A549 (cell line): ENCODE measurements around the gene CHCHD6.

Experiments
- ESRRA ChIP-seq: fragments of 150-350 bp; IDR thresholded peaks from 2 replicates; pipeline ENCODE4 v1.6.1; 2014; ENCODE audit warnings: mild to moderate bottlenecking, low read length, borderline replicate concordance
- HDAC2 ChIP-seq: fragments of 200-600 bp; sonication (generic); IDR thresholded peaks from 2 replicates; pipeline ENCODE4 v1.6.1; 2016
- MAFK ChIP-seq: fragments of 450-650 bp; IDR thresholded peaks from 2 replicates; pipeline ENCODE4 v1.6.1; 2014; ENCODE audit not compliant: partially characterized antibody
- POLR2A ChIP-seq: IDR thresholded peaks from 2 replicates; pipeline ENCODE4 v1.6.1; 2012; ENCODE audit warnings: mild to moderate bottlenecking, low read length
- TFCP2L1 ChIP-seq: fragments of 250-450 bp; sonication (Bioruptor Pico); IDR thresholded peaks from 2 replicates; pipeline ENCODE4 v1.5.0; 2021; ENCODE audit warnings: mild to moderate bottlenecking
- TP53 ChIP-seq: fragments of 250-450 bp; sonication (Bioruptor Pico); IDR thresholded peaks from 2 replicates; pipeline ENCODE4 v1.5.0; 2021; ENCODE audit warnings: mild to moderate bottlenecking, moderate library complexity
- TF ChIP-seq, protein P1 (sequence below): fragments of >200 bp; sonication (Bioruptor Twin); formaldehyde crosslinking; IDR thresholded peaks from 3 replicates; pipeline ENCODE4 v1.5.1; 2016
- TF ChIP-seq, protein P2 (sequence below): fragments of 200-600 bp; sonication (generic); IDR thresholded peaks from 2 replicates; pipeline ENCODE4 v1.6.1; 2016; ENCODE audit warnings: antibody characterized with exemption, mild to moderate bottlenecking, moderate library complexity

GRCh38 chr3:126961191-126961790, 257.3 kb downstream of the CHCHD6 start:
- TF ChIP-seq POLR2A (no peak), HDAC2 (no peak), ESRRA (no peak), MAFK (no peak), TP53 (no peak), TFCP2L1 (CRISPR knock-in tag) (no peak)
- TF ChIP-seq, protein P1, sequence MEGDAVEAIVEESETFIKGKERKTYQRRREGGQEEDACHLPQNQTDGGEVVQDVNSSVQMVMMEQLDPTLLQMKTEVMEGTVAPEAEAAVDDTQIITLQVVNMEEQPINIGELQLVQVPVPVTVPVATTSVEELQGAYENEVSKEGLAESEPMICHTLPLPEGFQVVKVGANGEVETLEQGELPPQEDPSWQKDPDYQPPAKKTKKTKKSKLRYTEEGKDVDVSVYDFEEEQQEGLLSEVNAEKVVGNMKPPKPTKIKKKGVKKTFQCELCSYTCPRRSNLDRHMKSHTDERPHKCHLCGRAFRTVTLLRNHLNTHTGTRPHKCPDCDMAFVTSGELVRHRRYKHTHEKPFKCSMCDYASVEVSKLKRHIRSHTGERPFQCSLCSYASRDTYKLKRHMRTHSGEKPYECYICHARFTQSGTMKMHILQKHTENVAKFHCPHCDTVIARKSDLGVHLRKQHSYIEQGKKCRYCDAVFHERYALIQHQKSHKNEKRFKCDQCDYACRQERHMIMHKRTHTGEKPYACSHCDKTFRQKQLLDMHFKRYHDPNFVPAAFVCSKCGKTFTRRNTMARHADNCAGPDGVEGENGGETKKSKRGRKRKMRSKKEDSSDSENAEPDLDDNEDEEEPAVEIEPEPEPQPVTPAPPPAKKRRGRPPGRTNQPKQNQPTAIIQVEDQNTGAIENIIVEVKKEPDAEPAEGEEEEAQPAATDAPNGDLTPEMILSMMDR = no peak
- TF ChIP-seq, protein P2, sequence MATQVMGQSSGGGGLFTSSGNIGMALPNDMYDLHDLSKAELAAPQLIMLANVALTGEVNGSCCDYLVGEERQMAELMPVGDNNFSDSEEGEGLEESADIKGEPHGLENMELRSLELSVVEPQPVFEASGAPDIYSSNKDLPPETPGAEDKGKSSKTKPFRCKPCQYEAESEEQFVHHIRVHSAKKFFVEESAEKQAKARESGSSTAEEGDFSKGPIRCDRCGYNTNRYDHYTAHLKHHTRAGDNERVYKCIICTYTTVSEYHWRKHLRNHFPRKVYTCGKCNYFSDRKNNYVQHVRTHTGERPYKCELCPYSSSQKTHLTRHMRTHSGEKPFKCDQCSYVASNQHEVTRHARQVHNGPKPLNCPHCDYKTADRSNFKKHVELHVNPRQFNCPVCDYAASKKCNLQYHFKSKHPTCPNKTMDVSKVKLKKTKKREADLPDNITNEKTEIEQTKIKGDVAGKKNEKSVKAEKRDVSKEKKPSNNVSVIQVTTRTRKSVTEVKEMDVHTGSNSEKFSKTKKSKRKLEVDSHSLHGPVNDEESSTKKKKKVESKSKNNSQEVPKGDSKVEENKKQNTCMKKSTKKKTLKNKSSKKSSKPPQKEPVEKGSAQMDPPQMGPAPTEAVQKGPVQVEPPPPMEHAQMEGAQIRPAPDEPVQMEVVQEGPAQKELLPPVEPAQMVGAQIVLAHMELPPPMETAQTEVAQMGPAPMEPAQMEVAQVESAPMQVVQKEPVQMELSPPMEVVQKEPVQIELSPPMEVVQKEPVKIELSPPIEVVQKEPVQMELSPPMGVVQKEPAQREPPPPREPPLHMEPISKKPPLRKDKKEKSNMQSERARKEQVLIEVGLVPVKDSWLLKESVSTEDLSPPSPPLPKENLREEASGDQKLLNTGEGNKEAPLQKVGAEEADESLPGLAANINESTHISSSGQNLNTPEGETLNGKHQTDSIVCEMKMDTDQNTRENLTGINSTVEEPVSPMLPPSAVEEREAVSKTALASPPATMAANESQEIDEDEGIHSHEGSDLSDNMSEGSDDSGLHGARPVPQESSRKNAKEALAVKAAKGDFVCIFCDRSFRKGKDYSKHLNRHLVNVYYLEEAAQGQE = no peak
